Nephron (organoid): ENCODE results near the gene ZNF730.
"Not testable (repeated sequence)": the region's sequence is repeated elsewhere in the genome, so short reads cannot be mapped to it uniquely, and the experiment has no call there.

Experiments
- H3K27ac Mint-ChIP-seq, 3 experiments: 2 replicates each; pipeline ENCODE4 v1.8.0; 2020; ENCODE audit warnings: mixed read lengths in 3 of 3, mild to moderate bottlenecking in 2 of 3, moderate library complexity in 1 of 3
- H3K27me3 Mint-ChIP-seq: 2 replicates; pipeline ENCODE4 v1.8.0; 2021; ENCODE audit warnings: low read depth, mild to moderate bottlenecking, moderate library complexity, mixed read lengths
- H3K36me3 Mint-ChIP-seq: 2 replicates; pipeline ENCODE4 v1.8.0; 2020; ENCODE audit warnings: low read depth, mixed read lengths
- H3K4me1 Mint-ChIP-seq: 2 replicates; pipeline ENCODE4 v1.8.0; 2020; ENCODE audit warnings: mixed read lengths
- H3K4me3 Mint-ChIP-seq, 3 experiments: 2 replicates each; pipeline ENCODE4 v1.8.0; 2020; ENCODE audit warnings: mild to moderate bottlenecking in 3 of 3, mixed read lengths in 3 of 3, moderate library complexity in 2 of 3
- H3K9me3 Mint-ChIP-seq: 2 replicates; pipeline ENCODE4 v1.8.0; 2020; ENCODE audit warnings: mixed read lengths
- TF ChIP-seq, protein P1 (sequence below), 3 experiments: fragments of 200-600 bp; sonication (generic); IDR thresholded peaks; one replicate each; pipeline ENCODE4 v1.5.0; 2021; ENCODE audit warnings: antibody characterized with exemption in 3 of 3; ENCODE audit not compliant: unreplicated experiment in 3 of 3

The ZNF730 gene

DNA sequence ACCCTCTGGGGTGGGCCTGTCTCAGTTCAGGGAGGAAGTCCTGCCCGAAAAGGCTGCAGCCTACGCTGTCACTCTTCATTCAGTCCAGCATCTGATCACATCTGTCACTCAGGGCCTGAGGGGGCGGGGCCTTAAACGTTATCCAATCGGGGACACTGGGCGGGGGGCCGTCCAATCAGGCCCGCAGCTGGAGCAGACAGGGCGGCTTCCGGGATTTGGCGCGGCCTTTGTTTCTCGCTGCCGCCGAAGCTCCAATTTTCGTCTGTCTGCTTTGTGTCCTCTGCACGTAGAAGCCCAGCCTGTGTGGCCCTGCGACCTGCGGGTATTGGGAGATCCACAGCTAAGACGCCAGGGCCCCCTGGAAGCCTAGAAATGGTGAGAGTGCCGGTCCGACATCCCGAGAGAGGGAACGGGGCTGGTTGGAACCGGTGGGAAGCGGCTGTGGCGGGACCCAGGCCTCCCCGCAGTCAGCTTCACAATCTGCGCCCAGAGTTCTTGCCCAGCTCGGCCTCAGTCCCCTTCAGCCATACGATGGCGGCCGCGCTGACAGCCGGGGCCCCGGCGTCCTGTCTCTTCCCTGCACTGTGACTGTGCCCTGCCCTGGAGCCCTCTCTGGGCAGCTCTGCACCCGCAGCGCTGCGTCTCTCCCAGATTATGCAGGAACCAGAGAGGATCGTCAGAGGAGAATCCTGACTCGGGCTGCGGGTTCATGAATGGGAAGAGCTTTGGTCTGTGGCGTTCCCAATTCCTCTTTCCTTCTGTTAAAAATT lies at the start of gene ZNF730:
Gene ZNF730, plus strand, starts transcription at position 224 of the 770 bp plus-strand sequence. Its CDS starts 149 bp downstream, at position 373.
- TF ChIP-seq, protein P1, sequence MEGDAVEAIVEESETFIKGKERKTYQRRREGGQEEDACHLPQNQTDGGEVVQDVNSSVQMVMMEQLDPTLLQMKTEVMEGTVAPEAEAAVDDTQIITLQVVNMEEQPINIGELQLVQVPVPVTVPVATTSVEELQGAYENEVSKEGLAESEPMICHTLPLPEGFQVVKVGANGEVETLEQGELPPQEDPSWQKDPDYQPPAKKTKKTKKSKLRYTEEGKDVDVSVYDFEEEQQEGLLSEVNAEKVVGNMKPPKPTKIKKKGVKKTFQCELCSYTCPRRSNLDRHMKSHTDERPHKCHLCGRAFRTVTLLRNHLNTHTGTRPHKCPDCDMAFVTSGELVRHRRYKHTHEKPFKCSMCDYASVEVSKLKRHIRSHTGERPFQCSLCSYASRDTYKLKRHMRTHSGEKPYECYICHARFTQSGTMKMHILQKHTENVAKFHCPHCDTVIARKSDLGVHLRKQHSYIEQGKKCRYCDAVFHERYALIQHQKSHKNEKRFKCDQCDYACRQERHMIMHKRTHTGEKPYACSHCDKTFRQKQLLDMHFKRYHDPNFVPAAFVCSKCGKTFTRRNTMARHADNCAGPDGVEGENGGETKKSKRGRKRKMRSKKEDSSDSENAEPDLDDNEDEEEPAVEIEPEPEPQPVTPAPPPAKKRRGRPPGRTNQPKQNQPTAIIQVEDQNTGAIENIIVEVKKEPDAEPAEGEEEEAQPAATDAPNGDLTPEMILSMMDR (IDR thresholded peaks at IDR 0.05; ENCODE audit: unreplicated experiment in 3 of 3): no peak
- Mint-ChIP-seq H3K36me3 (peaks cover 33% of the 10 kb centered on the region), H3K27me3 (no peaks in the 10 kb centered on the region), H3K9me3 (peaks cover 9% of the 10 kb centered on the region), H3K4me1 (peaks cover 5% of the 10 kb centered on the region), H3K27ac (peak within 1 kb of the TSS; percentile 39 to 91 (median 89)), H3K4me3 (peak within 1 kb of the TSS; percentile 91 to 96 (median 94))

DNA sequence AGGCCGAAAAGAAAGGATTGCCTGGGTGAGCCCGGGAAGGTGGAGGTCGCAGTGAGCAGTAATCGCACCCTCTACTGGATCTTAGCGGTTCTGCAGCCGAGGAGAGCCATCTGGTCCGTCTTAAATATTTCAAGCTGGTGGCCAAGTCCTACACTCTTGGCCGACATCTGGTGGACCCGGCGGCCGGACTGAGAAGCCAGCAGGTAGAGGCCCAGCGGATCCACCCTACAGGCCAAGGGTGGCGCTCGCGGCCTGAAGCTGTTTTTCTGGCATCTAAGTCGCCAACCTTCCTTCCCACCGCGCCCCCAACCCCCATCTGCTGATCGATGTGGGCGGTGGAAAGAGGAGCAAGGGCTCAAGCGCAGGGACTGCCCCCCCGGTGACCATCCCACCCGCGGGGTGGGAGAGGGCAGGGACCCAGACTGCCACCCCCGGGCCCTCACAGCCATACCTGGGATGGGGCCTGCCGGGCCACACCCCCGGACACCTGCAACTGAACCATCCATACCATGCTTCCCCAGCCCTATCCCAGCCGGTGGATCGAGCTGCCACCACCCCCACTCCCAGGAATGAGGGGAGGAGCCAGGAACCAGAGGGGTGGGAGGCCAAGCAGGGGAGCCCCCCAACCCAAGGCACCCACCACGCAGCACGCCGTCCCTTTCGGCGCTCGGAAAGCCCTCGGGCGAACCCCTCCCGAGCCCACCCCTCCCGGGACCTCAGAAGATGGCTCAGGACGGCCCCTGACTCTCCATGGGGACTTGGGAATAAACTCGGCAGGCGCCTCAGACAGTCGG lies 46.3 kb upstream of the ZNF730 start:
- Mint-ChIP-seq H3K27ac (no peak overlapping the region), H3K36me3 (peaks cover 4% of the 10 kb centered on the region), H3K4me1 (no peaks in the 10 kb centered on the region), H3K9me3 (peaks cover 58% of the 10 kb centered on the region), H3K27me3 (peaks cover 7% of the 10 kb centered on the region), H3K4me3 (no peak overlapping the region)
- TF ChIP-seq, protein P1 (IDR thresholded peaks at IDR 0.05; ENCODE audit: unreplicated experiment in 3 of 3): no peak

DNA sequence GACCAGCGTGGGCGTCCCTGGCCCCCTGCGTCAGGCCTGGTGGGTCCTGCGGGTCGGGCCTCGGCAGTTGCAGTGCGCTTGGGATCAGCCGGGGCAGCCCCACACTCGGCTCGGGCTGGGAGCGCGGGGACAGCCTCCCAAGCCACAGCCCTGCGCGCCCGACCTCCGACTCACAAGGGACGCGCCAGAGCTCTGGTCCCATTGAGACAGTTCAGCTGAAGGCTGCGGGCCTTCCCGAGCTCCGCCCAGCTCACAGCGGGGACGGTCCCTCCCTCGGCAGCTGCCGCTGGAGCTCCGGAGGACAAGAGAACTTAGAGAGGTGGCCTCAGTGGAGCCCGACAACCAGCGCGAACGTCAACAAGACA lies 45.7 kb upstream of the ZNF730 start:
- peak overlapping the region in 1 of 3 experiments; percentile 17 for H3K4me3 Mint-ChIP-seq
- H3K27me3 Mint-ChIP-seq: peaks cover 7% of the 10 kb centered on the region
- peaks cover 4% of the 10 kb centered on the region for H3K36me3 Mint-ChIP-seq
- peaks cover 4% of the 10 kb centered on the region for H3K4me1 Mint-ChIP-seq
- H3K27ac Mint-ChIP-seq: no peak overlapping the region
- TF ChIP-seq, protein P1 (IDR thresholded peaks at IDR 0.05; ENCODE audit: unreplicated experiment in 3 of 3): no peak
- H3K9me3 Mint-ChIP-seq: peaks cover 55% of the 10 kb centered on the region

DNA sequence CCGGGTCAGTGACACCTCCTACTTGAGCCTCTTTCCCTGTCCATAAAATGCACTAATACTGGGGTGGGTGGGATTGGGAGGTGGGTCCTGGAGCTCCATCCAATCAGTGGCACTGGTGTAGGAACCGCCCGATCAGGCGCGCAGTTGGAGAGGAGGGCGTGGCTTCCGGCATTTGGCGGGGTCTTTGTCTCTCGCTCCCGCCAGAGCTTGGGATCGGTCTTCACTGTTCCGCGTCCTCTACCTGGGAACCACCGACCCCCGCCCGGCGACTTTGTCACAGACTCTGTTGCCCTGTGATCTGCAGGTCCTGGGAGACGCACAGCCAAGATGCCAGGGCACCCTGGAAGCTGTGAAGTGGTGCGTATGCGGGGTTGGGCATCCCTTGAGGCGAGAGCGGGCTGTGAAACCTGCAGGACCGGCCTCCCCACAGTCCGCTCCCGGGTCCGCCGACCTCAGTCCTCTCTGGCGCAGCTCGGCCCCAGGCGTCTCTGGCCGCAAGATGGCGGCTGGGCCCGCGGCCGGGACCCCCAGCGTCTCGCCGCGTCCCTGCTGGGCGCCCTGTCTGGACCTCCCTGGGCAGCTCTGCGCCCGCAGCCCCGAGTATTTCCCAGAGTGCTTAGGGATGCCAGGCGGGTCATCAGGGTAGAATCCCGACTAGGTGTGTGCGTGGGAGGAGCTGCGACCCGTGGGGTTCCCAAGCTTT lies 41.6 kb upstream of the ZNF730 start:
- peak overlapping the region; percentile 90 to 94 (median 94) for H3K4me3 Mint-ChIP-seq
- H3K36me3 Mint-ChIP-seq: peaks cover 45% of the 10 kb centered on the region
- peaks cover 7% of the 10 kb centered on the region for H3K4me1 Mint-ChIP-seq
- peaks cover 40% of the 10 kb centered on the region for H3K9me3 Mint-ChIP-seq
- TF ChIP-seq, protein P1 (IDR thresholded peaks at IDR 0.05; ENCODE audit: unreplicated experiment in 3 of 3): no peak
- peaks cover 3% of the 10 kb centered on the region for H3K27me3 Mint-ChIP-seq
- H3K27ac Mint-ChIP-seq: peak overlapping the region; percentile 71 to 95 (median 86)

DNA sequence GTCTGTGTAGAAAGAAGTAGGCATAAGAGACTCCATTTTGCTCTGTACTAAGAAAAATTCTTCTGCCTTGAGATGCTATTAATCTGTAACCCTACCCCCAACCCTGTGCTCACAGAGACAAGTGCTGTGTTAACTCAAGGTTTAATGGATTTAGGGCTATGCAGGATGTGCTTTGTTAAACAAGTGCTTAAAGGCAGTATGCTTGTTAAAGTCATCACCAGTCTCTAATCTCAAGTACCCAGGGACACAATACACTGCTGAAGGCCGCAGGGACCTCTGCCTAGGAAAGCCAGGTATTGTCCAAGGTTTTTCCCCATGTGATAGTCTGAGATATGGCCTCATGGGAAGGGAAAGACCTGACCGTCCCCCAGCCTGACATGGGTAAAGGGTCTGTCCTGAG lies 39.0 kb upstream of the ZNF730 start:
- peaks cover 71% of the 10 kb centered on the region for H3K36me3 Mint-ChIP-seq
- not testable (repeated sequence) for H3K27me3 Mint-ChIP-seq, H3K27ac Mint-ChIP-seq, H3K4me1 Mint-ChIP-seq
- peak overlapping the region in 2 of 3 experiments; percentile 14 to 20 for H3K4me3 Mint-ChIP-seq
- peaks cover 37% of the 10 kb centered on the region for H3K9me3 Mint-ChIP-seq

DNA sequence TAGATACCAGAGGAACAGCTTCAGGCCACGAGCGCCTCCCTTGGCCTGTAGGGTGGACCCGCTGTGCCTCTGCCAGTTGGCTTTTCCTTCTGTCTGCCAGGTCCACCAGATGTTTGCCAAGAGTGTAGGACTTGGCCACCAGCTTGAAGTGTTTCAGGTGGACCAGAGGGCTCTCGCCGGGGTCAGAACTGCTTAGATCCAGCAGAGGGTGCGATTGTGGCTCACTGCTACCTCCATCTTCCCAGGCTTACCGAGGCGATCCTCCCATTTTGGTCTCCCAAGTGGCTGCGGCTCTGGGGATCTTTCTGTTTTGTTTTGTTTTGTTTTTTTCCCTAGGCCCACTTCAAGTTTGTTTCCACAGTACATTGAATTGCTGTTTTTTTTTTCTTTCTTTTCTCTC lies 23.0 kb upstream of the ZNF730 start:
- H3K27ac Mint-ChIP-seq: no peak overlapping the region
- TF ChIP-seq, protein P1 (IDR thresholded peaks at IDR 0.05; ENCODE audit: unreplicated experiment in 3 of 3): no peak

More for the DNA sequence above, 23.0 kb upstream of the ZNF730 start:
- Mint-ChIP-seq H3K27me3 (no peaks in the 10 kb centered on the region), H3K36me3 (peaks cover 98% of the 10 kb centered on the region), H3K4me3 (no peak overlapping the region), H3K9me3 (peaks cover 47% of the 10 kb centered on the region), H3K4me1 (no peaks in the 10 kb centered on the region)
